Activated CD4-positive, alpha-beta T cell treated with anti-CD3 and anti-CD28 coated beads, Interleukin-2, amount 50 U/mL, for 4 hours (primary cell): ENCODE measurements around the gene AARS1.
A peak's percentile ranks its signal among the peaks of the same experiment; 100 is the strongest.
"Not testable (repeated sequence)": the region's sequence is repeated elsewhere in the genome, so short reads cannot be mapped to it uniquely, and the experiment has no call there.

Source experiments
- DNase-seq, 2 experiments: peaks; one replicate each; pipeline ENCODE4 v3.0.0-alpha.2; 2020

AARS1 gene

GRCh38 chr16:70289229-70290094 is at the start of gene AARS1:
AARS1 (minus strand) TSS chr16:70289506; CDS start chr16:70282763, 6,743 bp downstream.
- peak; percentile 91 to 92 for DNase-seq

GRCh38 chr16:70337814-70338213 is 48.5 kb upstream of the AARS1 start:
- DNase-seq = no peak

- not testable (repeated sequence) for DNase-seq
Measured at GRCh38 chr16:70332728-70333127, 43.4 kb upstream of the AARS1 start.

- DNase-seq = peak in 1 of 2 experiments; percentile 3
Measured at GRCh38 chr16:70331588-70332358, 42.5 kb upstream of the AARS1 start.

- no peak for DNase-seq
Measured at GRCh38 chr16:70331091-70331490, 41.8 kb upstream of the AARS1 start.

GRCh38 chr16:70324998-70325747 is 35.9 kb upstream of the AARS1 start:
- DNase-seq = no peak

GRCh38 chr16:70320121-70320520 is 30.8 kb upstream of the AARS1 start:
- no peak for DNase-seq

- DNase-seq = not testable (repeated sequence)
Measured at GRCh38 chr16:70307726-70308125, 18.4 kb upstream of the AARS1 start.

GRCh38 chr16:70306880-70307279 is 17.6 kb upstream of the AARS1 start:
- no peak for DNase-seq

GRCh38 chr16:70304892-70305448 is 15.7 kb upstream of the AARS1 start:
- no peak for DNase-seq

- DNase-seq = no peak
Measured at GRCh38 chr16:70302745-70303144, 13.4 kb upstream of the AARS1 start.

GRCh38 chr16:70301121-70301520 is 11.8 kb upstream of the AARS1 start:
- no peak for DNase-seq

GRCh38 chr16:70298988-70299938 is 10.0 kb upstream of the AARS1 start, which contains the start of gene DDX19B:
DDX19B (plus strand) TSS chr16:70299186; CDS start chr16:70299298, 112 bp downstream.
- peak; percentile 37 to 39 for DNase-seq

GRCh38 chr16:70295634-70296033 is 6.3 kb upstream of the AARS1 start:
- no peak for DNase-seq

GRCh38 chr16:70294385-70295025 is 5.2 kb upstream of the AARS1 start:
- DNase-seq = no peak

GRCh38 chr16:70292148-70292547 is 2.8 kb upstream of the AARS1 start:
- not testable (repeated sequence) for DNase-seq

GRCh38 chr16:70290949-70291519 is 1.7 kb upstream of the AARS1 start:
- DNase-seq = no peak

GRCh38 chr16:70287304-70287971 is 1.9 kb downstream of the AARS1 start:
- DNase-seq = not testable (repeated sequence)

GRCh38 chr16:70276392-70276791 is 12.9 kb downstream of the AARS1 start:
- DNase-seq = no peak

- DNase-seq = no peak
Measured at GRCh38 chr16:70271696-70272095, 17.6 kb downstream of the AARS1 start.
